Fibroblast of villous mesenchyme (primary cell): ENCODE data around the gene FASLG. TPM values are rescaled to one million over a fixed set of nuclear protein-coding genes. Genes with fewer than 3 reads are reported as not detected.

Source experiments
- DNase-seq: peaks from one replicate; pipeline ENCODE4 v3.0.0-alpha.2; 2010; ENCODE audit warnings: low read depth
- H3K4me3 ChIP-seq: 2 replicates; pipeline ENCODE4 v1.5.1; 2011; ENCODE audit warnings: low read depth, mild to moderate bottlenecking, low read length
- small RNA-seq: library from RNA; depleted of rRNA; stranded (forward); fragments of <200 nt; gene quantifications from one replicate; pipeline ENCODE3, GENCODE V24; 2012
- total RNA-seq: library from RNA; depleted of rRNA; stranded (reverse); fragments of >200 nt; gene quantifications from 2 replicates; pipeline ENCODE4 v1.2.3, GENCODE V29; 2012
- TF ChIP-seq, protein P1 (sequence below): IDR thresholded peaks from 2 replicates; pipeline ENCODE4 v1.5.1; 2012; ENCODE audit warnings: low read depth, mild to moderate bottlenecking, low read length; ENCODE audit not compliant: insufficient read depth

The FASLG gene
- total RNA-seq, 1 donor: not detected

DNA sequence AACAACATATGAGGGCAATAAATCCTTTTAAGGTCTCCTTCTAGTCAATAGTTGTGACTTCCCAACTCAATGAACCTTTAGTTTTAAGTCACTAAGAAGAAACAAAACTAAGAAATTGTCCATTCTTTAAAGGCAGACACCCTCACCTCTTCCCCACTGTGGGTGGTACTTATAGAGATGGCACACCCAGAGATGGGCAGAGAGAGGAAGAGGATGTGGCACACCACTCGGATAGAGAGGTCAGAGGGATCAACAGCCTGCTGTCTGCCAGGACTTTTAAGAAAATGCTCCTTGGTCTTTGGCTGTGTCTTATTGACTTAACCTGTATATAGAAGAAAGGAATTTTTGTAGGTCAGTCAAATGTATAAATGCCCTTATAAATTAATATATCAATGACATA, 45.1 kb downstream of the FASLG start:
- no peak for DNase-seq
- no peak overlapping the region for H3K4me3 ChIP-seq
- TF ChIP-seq, protein P1, sequence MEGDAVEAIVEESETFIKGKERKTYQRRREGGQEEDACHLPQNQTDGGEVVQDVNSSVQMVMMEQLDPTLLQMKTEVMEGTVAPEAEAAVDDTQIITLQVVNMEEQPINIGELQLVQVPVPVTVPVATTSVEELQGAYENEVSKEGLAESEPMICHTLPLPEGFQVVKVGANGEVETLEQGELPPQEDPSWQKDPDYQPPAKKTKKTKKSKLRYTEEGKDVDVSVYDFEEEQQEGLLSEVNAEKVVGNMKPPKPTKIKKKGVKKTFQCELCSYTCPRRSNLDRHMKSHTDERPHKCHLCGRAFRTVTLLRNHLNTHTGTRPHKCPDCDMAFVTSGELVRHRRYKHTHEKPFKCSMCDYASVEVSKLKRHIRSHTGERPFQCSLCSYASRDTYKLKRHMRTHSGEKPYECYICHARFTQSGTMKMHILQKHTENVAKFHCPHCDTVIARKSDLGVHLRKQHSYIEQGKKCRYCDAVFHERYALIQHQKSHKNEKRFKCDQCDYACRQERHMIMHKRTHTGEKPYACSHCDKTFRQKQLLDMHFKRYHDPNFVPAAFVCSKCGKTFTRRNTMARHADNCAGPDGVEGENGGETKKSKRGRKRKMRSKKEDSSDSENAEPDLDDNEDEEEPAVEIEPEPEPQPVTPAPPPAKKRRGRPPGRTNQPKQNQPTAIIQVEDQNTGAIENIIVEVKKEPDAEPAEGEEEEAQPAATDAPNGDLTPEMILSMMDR: no peak

GRCh38 chr1:172704420-172705210, 45.7 kb downstream of the FASLG start:
- no peak for DNase-seq
- TF ChIP-seq, protein P1: no peak
- H3K4me3 ChIP-seq: no peak overlapping the region

DNA sequence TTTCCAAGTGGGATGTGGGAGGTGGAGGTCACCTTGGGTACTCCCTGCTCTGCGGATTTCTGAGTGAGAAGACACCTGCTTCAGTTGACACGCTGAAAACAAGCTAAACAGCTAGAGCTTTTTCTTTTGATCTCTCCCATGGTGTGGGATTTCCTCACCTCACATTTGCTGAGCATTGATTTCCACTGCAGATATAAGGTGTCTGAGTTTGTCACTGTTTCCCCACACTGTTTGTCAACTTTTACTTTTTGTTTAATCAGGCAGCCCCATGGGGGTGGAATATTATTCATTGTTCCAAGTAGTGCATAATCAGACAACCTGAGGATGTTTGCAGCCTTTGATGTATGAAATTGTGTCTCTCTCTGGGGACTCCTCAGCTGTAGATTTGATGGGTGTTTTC, 49.5 kb downstream of the FASLG start:
- no peak for DNase-seq
- H3K4me3 ChIP-seq: no peak overlapping the region
- TF ChIP-seq, protein P1: no peak

DNA sequence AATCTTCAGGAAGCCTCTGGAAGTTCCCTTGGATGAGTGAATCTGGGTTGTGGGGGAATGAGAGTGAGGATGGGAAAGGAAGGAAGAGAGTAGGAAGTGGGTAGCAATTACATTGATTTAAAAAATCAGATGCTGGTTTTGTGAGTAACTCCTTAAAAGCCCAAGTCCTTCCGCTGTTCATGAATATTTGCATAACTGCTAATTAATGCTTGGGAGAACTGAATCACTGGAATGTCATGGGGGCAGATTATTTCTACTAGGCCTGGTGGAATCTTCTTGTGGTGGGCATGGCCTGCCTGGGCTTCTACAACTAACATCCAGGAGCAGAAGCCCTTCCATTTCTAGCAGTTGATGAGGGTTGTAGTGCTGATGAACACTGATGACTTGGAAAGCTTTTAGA, 52.7 kb downstream of the FASLG start:
- no peak overlapping the region for H3K4me3 ChIP-seq
- TF ChIP-seq, protein P1: no peak
- DNase-seq: no peak

- H3K4me3 ChIP-seq: no peak overlapping the region
- TF ChIP-seq, protein P1: no peak
- no peak for DNase-seq
These were observed 54.6 kb downstream of the FASLG start for GRCh38 chr1:172713466-172713865.

Small RNAs within 50 kb of the gene (small RNA-seq; reads per million reads assigned to genes)
- gene RNU6-693P: not detected

Other genes with a start within 250 kb of the FASLG start
- gene C1orf105, start 238.4 kb upstream of the FASLG start, total RNA-seq: not detected in 2 replicates
- gene PIGC, start 215.0 kb upstream of the FASLG start, total RNA-seq: 16.4 and 18.4 TPM in 2 replicates
- 38.7 and 56.1 TPM in 2 replicates for gene SUCO, start 126.0 kb upstream of the FASLG start, total RNA-seq